Hematopoietic multipotent progenitor cell treated with erythropoietin and hydrocortisone succinate and interleukin-3 and kit ligand, for 4 days (in vitro differentiated cells): ENCODE measurements around the gene ATP10A.
A peak's percentile ranks its signal among the peaks of the same experiment; 100 is the strongest.

ENCODE experiments used
- DNase-seq: peaks from one replicate; pipeline ENCODE4 v3.0.0-alpha.2; 2015

ATP10A gene

DNA sequence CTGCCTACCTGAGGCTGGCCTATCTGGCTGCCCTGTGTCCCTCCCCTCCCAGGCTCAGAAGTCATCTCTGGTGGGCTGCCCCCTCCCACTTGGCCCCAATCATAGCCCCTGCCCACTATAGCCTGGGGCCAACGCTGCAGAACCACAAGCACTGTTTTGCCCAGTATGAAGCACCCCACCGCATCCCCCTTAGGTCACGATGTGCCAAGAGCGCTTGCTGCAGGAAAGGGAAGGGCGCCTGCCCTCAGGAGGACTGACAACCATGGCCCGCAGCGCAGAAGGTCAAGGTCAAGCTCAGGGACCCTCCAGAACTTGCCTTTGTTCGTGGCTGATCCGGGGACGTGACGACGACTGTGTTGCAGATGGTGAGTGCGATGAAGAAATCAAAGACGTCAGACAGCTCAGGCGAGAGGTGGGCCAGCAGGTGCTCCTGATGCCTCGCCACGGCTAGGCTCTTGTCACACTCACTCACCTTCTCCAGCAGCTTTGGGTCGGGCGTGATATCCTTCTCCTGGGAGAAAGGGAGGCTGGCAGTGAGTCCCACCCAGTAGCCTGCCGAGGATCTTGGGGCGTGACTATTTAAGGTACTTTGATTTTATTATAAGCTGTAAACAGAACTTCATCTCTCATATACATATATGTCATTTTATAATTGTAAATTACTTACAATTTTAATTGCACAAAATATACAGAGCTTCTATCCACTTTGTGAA is 146.6 kb downstream of the ATP10A start:
- DNase-seq: no peak

DNA sequence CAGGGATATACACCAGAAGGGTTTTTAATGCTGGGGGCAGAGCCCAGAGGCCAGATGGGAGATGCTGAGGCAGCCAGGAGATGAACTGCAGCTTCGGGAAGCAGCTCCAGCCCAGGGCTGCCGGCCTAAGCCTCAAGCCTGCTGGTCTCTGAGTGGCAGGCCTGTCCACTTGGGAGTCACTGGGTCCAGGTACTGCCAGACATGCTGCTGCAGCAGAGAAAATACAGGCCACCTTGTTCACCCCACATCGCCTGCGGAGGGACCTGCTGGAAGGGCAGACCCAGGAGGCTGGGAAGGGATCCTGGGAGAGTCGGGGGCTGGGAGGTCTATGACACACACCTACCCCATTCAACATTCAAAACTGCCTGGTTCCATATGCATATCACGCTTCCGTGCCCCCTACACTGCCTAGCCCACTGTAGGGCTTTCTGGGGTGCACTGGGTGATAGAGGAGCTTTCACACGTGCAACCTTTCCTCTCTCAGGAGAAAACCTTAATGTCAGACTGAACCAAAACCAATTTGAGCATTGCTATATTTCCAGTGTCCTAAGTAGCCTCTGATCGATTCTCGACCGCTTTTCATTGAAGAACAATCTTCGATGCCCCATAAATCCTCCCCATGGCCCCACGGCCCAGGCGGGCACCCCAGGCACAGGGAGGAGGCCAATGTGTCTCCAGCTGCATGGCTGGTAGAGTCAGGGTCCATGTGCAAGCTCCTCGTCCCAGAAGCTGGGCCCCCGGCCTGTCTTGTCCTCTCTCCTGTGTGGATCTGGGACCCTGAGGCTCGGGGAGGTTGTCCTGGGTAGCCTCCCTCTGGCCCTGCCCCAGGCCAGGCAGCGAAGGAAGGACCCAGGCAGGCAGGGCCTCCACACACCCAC is 147.4 kb downstream of the ATP10A start:
- no peak for DNase-seq

DNA sequence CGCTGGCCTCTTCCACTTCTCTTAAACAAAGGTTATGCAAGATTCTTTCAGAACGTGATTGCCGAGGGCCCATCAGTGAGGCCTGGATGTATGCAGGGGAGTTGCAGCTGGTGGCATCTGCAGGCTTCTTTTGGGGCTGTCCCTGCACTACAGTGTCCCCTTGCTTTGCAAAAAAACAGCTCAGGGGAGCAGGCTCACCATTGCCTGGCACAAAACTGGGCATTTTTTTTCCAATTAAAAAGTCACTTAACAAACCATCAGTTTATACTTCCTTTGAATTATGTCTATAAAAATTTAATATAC is 148.6 kb downstream of the ATP10A start:
- no peak for DNase-seq

DNA sequence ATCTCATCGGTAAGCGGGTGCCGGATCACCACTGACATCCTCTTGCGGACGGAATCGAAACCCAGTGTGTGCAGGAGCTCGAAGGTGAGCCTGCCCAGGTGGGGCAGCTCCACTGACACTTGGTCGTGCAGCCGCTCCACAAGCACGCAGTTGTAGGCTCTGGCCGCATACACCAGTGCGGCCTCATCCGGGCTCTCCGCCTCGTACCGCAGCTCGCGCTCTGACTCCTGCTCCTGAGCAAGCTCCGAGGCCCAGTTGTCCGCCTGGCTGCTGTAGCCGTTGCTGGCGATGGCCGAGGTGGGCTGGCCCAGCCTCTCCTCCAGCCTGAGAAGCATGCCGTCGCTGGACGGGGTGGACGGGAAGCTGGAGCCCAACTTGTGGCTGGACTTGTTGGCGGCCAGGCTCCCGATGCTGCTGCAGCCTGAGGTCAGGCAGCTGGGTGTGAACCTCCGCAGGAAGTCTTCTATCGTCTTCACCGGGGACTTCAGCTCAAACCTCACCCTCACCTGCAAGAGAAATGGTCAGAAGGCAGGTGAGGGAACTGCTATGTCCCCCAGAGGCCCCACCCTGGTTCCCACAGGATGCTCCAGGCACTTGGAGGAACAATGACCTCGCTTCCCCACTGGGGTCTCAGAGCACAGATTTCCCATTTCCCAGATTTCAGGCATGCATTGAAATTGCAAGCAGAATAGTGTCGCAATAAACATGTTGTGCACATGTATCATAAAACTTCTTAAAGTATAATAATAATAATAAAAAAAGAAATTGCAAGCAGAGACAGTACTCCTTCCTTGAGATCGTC is 149.2 kb downstream of the ATP10A start:
- no peak for DNase-seq

DNA sequence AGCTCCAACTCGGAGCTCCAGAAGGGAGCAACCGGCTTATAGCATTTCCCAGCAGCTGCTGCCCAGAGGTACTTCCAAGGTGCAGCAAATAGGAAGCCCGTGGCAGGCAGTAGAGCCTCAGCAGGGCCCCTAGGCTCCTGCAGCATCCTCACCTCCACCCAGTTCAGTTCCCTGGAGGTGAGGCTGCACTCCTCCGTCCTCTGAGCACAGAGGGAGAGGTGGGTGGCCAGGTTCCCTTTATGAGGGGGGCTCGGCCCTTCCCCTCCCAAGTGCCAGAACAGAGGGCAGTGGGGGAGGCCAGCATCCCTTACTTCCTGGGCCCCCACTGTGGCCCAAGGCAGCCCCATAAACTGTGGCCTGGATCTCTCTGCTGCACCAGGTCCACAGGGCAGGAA is 150.2 kb downstream of the ATP10A start:
- DNase-seq: no peak

DNA sequence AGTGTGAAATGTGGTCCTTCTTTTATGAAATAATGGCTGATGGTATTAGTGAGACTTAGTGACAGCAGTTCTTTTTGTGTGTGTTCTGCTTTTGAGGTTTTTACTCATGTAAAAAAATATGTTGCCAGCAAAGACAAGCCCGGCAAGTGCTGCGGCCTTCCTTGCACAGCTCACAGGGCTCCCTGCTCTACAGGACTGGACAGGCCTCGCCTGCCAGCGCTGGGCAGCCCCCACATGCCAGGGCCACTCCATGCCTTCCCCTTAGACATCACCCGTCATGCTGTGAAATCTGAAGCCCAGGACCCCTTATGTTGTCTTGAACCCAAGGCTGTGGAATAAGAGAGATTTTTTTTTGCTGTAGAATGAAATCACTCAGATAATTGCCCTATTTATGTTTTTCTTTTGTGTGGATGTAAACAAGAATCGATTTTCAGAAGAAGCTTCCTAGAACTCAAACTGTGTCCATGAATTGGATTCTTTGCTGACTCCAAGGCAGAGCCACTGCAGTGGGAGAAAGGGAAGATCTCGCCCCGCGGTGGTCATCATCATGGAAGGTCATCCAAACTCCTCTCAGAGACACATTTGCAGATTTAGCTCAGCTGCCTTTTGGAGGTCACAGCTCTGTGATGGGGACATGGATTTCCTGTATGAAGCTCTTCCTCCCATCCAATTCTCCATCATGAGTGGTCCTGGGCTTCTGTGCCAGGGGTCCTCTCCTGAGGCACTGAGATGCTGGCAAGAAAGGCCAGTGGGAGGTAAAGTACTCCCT is 150.8 kb downstream of the ATP10A start:
- DNase-seq: no peak

DNA sequence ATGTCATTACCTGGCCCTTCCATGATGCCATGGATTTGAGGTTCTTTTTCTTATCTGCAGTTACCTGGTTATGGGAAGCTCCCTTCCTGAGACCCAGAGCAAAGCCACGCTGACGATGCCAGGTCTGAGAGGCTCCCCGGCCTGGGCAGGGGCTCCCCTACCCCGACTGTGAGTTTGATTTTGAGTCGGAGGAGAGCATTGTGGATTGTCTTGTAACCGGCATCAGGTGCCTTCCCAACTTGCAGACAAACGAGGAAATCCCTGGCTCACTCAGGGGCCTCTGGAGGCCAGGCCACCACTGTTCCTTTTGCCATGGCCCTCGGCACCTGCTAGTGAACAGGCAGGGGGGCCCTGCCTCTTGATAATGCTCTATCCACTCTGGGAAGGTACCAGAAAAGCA is 151.4 kb downstream of the ATP10A start:
- DNase-seq: no peak

DNA sequence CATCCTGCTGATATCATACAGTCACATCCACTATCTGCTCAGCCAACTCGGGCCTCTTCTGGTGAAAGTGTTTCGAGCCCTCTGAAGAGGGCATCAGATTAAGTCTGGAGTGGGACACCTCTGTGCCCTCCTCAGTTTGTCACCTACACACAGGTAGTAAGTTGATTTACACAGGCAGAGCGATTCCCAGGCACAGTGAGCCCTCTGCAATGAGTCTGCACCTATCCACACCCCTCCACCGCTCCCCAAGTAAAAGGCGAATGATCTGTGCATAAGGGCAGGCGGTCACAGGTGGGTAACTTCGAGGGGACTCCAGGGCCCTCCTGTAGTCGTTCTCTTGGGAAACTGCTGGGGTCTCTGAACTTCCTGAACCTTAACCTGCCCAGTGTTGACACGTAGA is 152.0 kb downstream of the ATP10A start:
- no peak for DNase-seq

DNA sequence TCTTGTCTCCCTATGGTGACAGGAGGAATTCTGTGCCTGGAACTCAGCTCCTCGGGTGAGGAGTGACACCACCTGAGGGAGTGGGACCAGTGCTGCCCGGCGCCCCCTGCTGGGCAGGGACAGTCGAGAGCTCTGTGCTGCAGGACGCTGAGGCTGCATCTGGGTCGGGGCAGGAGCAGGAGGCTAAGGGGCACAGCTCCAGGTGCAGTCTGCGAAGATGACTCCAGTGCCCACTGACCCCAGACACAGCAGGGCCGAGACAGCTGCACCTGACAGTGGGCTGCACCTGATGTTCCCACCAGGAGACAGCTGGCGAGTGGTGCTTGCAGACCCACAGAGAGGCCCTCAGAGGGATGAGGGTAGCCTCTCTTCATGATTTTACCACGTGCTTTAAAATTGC is 152.9 kb downstream of the ATP10A start:
- peak; percentile 61 for DNase-seq

DNA sequence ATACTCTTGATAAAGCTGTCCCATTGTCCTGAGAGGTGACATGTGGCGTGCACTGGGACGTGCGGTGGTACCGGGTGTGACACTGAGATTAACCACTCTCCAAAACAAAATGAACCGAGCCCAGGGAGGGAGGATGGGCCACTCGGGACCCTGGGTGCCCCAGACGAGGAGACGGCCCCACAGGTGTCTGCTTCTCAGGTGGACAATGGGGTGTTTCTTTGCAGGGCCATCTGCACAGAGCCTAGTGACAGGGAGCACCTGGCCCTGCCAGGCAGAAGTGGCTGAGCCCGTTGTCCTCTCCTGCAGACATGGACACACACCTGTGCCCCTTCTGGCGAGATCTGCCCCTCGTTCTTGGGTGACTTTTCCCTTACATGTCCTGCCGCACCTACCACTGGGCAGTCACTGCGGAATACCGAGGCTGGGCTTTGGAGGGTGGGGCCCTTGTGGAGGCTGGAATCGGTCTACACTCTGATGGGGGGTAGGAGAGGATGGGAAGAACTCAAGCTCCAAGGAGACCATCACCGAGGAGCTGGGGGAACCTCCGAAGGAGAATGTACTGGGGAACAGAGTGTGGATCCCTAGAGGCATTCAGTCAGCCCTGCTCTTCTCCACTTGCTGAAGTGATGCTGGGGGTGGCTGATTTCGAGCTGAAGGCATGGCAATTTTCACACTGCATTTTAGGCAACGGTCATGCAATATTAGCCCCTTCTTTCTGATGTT is 153.5 kb downstream of the ATP10A start:
- no peak for DNase-seq

DNA sequence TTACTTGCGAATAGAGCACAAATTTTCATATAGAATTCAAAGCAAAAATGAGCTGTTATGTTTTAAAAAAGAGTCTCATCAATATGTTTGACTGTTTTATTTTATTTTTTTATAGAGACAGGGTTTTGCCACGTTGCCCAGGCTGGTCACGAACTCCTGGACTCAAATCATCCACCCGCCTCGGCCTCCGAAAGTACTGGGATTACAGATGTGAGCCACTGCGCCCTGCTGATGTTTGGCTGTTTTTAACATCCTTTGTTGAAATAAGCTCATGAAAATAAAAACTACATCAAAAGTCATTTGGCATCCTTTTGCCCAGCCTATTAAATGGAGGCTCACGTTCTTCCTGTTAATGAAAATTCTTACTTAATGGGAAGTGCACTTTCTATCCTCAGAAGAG is 154.7 kb downstream of the ATP10A start:
- no peak for DNase-seq

DNA sequence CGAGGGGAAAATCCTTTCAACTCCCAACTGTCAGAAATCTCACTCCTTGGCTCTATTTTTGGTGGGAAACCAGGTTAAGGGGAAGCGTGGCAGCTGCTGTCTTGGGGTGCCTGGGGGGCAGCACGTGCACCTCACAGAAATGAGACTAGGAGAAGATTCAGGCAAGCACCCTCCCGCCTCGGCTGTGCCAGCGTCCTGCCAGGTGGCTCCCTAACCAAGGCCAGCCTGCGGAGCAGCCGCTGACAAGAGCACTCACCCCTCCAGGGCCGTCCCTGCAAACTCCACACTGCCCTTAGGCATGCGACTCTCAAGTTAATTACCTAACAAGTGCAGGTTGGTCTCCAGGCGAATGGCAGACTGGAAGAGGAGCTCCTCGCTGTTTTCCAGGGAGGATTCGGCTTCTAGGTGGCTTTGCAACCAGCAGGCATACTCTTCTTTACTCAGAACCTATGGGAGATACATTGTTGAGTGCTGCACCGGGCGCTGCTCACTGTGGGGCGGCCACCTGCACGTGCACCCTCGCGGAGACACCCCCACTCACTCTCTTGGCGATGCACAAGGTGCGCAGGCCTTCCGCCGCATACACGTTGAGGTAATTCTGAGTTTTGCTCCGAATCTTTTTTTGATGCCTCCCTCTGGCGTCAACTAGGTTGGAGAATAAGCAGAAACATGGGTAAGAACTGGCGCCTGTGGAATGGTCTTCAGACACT is 155.3 kb downstream of the ATP10A start:
- no peak for DNase-seq

DNA sequence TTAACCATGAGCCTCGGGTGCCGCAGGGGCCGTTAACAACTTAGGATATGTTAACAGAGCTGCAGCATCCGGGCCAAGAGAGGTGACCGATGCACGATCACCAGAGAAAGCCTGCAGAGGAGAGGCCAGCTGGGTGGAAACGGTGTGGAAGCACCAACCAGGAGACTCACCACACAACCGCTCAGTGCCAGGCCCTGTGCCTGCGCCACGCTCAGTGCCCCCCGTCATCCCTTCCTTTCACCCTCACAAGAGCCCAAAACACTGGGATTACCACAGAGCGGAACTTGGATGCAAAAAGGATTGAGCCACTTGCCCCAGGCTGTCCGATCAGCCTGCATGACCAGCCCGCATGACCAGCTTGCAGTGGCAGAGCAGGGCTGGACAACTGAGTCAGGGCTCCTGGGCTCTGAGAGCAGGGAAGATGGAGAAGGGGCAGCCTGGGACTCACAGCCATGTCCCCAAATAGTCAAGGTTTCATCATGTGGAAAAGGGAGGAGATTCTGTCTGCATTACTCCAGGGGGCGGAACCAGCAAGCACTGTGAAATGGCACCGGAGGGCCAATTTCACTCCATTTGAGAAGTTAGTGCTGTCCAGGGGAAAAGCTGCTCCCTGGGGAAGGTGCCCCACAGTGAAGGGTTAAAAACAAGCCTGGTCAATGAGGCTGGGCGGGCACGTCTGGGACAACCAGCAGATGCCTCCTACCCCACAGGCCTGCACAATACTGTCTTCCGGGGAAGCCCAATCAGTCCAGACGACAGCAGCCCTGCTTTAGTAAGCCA is 156.8 kb downstream of the ATP10A start:
- DNase-seq: no peak

DNA sequence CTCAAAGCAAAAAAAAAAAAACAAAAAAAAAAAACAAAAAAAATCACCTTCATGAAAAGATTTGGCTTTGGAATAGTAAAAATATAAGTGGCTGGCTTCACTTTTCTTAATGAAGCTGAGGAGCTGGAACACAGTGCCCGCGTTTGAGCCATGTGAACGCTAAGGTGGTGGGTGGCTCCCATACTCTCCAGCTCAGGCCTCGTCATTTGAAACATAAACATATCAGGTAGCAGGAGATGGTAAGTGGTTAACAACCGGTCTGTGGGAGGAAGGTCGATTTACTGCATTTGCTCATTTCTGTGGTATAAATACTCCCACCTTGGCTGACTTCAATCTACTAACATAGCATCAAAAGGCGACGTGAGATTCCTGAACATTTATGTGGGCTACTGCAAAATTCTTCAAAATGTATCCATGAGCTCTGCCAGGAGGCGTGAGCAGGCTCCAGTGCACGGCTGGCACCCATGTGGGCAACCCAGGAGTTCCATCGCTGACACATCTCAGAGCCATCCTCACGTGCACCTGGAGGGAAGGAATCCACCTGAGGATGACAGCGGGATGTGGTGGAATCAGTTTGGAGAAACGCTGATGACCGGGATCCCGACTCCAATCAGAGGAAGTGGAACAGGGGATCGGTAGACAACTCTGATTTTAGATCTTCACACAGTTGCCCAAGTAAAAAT is 157.6 kb downstream of the ATP10A start:
- DNase-seq: no peak

DNA sequence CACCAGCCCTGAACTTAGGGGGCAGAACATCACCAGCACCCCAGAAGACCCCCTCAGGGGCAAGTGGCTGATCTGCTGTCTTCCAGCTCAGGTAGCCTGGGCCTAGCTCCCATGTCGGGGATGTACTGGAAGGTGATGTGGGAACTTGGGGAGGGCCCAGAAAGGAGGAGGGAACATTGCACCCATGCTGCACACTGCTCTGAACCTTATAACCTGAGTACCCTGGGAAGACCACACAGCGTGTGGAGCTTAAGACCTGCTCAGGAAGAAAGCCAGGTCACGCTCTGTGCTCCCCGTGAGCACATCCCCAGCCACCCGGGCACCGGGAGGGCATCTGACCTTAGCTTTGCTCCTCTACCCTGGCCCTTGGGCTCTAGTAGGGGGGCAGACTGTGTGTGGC is 159.4 kb downstream of the ATP10A start:
- DNase-seq: no peak

DNA sequence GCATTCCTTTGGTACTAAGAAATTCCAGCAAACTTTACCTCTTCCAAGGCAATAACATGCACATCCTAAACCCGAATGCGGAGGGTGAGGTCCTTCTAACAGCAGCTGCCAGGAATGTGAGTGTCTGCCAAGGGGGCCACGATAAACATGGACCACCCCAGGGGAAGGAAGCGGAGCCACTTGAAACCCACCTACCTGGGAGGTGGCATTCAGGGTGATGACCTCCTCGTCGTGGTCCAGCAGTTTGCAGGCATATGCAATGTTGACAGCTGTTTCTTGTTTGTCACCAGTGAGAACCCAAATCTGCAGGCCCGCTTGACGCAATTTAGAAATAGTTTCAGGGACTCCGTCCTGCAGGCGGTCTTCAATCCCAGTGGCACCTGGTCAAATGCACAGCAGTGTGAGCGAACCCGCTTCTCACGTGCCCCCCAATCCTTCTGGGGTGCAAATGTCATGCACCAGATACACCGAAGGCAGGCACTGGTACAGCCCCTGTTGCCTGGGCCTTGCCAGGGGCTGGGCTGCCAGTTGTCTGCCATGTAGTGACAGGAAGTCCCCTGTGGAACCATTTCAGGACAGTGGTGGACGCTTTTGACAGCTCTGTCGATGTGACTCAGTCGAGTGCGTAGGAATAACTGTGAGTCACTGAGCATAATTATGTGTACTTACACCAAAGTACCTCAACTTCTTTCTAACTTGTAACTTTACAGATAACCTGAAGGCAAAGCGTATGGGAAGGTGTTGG is 161.2 kb downstream of the ATP10A start:
- no peak for DNase-seq

DNA sequence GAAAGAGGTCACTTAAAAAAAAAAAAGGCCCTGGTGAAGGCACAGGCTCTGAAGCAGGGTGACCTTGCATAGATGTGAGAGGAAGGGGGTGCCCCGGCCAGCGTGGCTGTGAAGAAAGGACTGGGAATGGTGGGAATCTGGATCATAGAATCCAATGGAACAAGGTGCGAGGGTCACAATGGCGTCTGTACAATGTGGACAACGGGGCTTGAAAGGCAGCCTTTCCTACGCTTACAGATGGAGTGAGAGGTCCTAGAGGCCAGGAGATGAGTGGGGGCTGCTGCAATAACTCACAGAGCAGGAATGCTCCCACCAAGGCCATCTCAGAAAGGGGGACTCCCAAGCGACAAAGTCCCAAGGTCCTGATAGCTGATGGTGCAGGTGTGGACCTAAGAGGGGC is 162.2 kb downstream of the ATP10A start:
- no peak for DNase-seq

DNA sequence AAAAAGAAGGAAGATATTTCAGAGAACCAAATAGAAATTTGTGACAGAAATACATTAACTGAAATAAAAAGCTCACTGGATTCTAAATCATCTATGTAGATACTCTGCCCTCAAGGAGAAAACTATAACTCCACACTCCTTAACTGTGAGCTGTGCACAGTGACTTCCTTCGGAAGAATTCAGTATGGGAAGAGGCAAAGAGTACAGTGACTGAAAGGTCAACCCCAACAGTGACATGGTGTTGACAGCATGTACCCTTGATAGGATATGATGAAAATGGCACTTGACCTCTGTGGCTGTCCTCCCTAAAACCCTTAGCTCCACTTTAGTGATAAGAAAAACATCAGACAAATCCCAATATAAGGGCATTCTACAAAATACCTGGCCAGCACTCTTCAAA is 165.5 kb downstream of the ATP10A start:
- no peak for DNase-seq
